ENCODE measurements around the gene DLL1. TPM values are rescaled to one million over a fixed set of nuclear protein-coding genes. Genes with fewer than 3 reads are reported as not detected.
A peak's percentile ranks its signal among the peaks of the same experiment; 100 is the strongest.

DLL1 gene
- total RNA-seq, 1 experiment from 2014 or later: 0.84 TPM

DNA sequence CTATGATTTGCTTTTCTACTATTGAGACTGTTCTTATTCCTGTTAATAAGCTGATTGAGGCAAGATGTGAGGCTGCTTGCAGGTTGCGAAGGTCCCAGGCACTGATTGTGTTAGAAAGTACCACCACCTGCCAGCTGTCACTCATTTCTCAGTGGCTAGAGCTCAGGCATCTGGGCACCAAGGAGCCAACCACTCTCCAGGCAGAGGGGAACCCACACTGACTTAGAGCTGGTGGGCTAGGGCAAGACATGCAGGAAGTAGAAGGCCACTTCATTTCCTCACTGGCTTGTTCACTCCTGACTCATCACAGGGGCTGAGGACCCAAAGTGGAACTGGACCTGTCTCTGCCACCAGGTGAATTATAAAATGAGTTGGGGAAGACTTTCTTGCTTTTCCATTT, 7.8 kb upstream of the DLL1 start:
- Histone ChIP-seq H2AFZ (ENCODE audit: low read length) (no peak overlapping the region), H3K4me2 (ENCODE audit: low read length) (no peak overlapping the region), H3K9ac (ENCODE audit: low read length) (no peak overlapping the region), H3F3A (ENCODE audit: low read length, unreplicated experiment) (no peaks in the 10 kb centered on the region), H4K20me1 (ENCODE audit: low read length) (no peaks in the 10 kb centered on the region), H3K9me3 (ENCODE audit: low read length) (no peaks in the 10 kb centered on the region), H3K79me2 (ENCODE audit: low read length) (no peaks in the 10 kb centered on the region), H3K36me3 (ENCODE audit: low read depth, low read length) (no peaks in the 10 kb centered on the region), H3K4me1 (ENCODE audit: insufficient read depth, low read length) (peaks cover 3% of the 10 kb centered on the region; the same call in 1 of the 2 replicates), H3K9me2 (replicated peaks; ENCODE audit: low read length) (no peaks in the 10 kb centered on the region), H3K27me3 (ENCODE audit: low read length) (peaks cover 16% of the 10 kb centered on the region), H3K4me3 (ENCODE audit: low read length) (no peak overlapping the region), H3K27ac (ENCODE audit: low read length) (no peak overlapping the region)
- no peak for TF ChIP-seq EZH2phosphoT487 (IDR thresholded peaks at IDR 0.05; ENCODE audit: borderline replicate concordance, low read length)
- TF ChIP-seq, protein P1, sequence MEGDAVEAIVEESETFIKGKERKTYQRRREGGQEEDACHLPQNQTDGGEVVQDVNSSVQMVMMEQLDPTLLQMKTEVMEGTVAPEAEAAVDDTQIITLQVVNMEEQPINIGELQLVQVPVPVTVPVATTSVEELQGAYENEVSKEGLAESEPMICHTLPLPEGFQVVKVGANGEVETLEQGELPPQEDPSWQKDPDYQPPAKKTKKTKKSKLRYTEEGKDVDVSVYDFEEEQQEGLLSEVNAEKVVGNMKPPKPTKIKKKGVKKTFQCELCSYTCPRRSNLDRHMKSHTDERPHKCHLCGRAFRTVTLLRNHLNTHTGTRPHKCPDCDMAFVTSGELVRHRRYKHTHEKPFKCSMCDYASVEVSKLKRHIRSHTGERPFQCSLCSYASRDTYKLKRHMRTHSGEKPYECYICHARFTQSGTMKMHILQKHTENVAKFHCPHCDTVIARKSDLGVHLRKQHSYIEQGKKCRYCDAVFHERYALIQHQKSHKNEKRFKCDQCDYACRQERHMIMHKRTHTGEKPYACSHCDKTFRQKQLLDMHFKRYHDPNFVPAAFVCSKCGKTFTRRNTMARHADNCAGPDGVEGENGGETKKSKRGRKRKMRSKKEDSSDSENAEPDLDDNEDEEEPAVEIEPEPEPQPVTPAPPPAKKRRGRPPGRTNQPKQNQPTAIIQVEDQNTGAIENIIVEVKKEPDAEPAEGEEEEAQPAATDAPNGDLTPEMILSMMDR (conservative IDR thresholded peaks at IDR 0.05; ENCODE audit: low read depth, low read length): no peak
- TF ChIP-seq EZH2 (IDR thresholded peaks at IDR 0.05; ENCODE audit: low read length, unreplicated experiment): no peak
- DNase-seq: peak; percentile 18
- ChIA-PET POLR2A (ENCODE audit: unreplicated experiment) (no interaction called here), CTCF (no interaction called here)
- BruUV-seq (replicated peaks): no TSS peak
- ATAC-seq: no peak
- intact Hi-C loops (cut with micrococcal nuclease): no loop called here

DNA sequence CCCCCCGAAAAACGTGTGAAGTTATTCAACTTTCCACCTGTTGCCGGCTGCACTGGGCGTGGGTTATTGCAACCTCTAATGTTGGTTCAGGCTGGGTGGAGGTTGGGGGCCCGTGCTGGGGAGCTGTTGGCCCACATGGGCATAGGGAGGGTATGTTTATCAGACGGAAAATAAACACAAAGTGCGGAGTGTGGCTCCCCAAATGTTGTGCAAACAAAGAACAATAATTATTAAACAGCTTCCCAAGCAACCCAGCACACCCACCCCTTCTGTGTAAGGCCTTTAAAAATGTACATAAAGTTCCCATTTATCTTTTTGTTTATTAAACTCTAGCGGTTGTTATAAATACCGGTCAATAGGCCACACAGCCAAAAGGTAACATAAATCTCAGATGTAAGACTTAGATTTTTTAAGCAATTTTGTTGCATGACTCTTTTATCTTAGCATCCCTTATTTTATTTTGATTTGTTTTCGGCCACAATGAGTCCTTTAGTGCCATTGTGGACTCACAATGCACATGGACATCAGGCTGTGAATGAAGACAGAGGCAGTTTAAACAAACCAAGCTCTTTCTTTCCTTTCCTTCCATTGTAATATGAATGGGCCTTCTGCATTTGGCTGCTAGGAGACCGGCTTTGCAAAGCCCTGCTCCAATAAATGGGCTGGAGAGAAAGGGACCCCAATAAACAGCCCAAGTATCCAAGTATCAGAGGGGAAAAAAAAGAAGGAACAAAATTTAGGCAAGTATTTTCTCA, 6.9 kb upstream of the DLL1 start:
- H3K4me3 ChIP-seq (ENCODE audit: low read length): no peak overlapping the region
- intact Hi-C loops (cut with micrococcal nuclease): no loop called here
- no peak overlapping the region for H3K27ac ChIP-seq (ENCODE audit: low read length)
- no peaks in the 10 kb centered on the region for H4K20me1 ChIP-seq (ENCODE audit: low read length)
- DNase-seq (no peak), ATAC-seq (no peak)
- peaks cover 4% of the 10 kb centered on the region for H3K4me1 ChIP-seq (ENCODE audit: insufficient read depth, low read length)
- no peak overlapping the region for H3K9ac ChIP-seq (ENCODE audit: low read length)
- ChIA-PET CTCF (no interaction called here), POLR2A (ENCODE audit: unreplicated experiment) (no interaction called here)
- H3K27me3 ChIP-seq (ENCODE audit: low read length): peaks cover 25% of the 10 kb centered on the region
- H3K9me3 ChIP-seq (ENCODE audit: low read length): no peaks in the 10 kb centered on the region
- no peak overlapping the region for H3K4me2 ChIP-seq (ENCODE audit: low read length)
- H3K79me2 ChIP-seq (ENCODE audit: low read length): no peaks in the 10 kb centered on the region
- BruUV-seq (replicated peaks): no TSS peak
- H3F3A ChIP-seq (ENCODE audit: low read length, unreplicated experiment): no peaks in the 10 kb centered on the region
- H2AFZ ChIP-seq (ENCODE audit: low read length): no peak overlapping the region
- H3K9me2 ChIP-seq (replicated peaks; ENCODE audit: low read length): no peaks in the 10 kb centered on the region
- no peaks in the 10 kb centered on the region for H3K36me3 ChIP-seq (ENCODE audit: low read depth, low read length)
- TF ChIP-seq, protein P1 (conservative IDR thresholded peaks at IDR 0.05; ENCODE audit: low read depth, low read length): no peak
- TF ChIP-seq EZH2phosphoT487 (IDR thresholded peaks at IDR 0.05; ENCODE audit: borderline replicate concordance, low read length): no peak

DNA sequence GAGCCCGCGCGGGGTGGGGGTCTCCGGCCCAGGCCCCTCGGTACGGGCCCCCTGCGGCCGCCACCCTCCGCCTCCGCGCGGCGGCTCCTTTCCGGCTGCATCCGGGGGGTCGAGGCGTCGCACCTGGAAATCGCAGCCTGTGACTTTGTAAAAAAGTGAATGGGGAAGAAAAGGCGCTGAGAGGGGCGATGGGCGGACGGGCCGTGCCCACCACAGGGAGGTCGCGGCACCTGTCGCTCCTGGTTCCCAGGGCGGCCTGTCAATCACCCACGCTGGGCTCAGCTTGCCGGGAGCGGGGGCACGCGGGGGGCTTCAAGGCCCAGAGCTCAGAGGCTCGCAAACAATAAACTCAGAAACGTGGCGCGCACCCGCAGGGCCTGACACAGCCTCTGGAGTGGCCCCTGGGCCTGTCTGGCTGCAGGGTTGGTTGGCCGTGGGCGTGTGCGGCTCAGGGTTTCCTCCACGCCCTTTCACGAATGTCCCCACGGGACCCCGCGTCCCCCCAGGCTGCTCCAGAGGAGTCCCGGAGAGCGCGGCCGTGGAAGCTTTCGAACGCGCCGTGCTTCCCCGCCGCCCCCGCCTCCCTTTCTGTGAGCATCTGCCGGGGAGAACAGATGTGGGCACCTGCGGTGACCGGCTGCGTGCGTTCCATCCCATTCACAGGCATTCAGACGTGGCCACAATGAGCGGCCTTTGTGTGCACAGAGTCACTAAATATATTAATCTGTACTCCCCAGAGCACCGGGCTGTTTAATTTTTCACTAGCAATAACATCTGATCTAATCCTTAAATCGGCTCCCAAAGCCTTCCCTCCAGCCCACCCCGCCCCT, 6.1 kb upstream of the DLL1 start:
- Histone ChIP-seq H3K4me3 (ENCODE audit: low read length) (no peak overlapping the region), H3K4me2 (ENCODE audit: low read length) (no peak overlapping the region), H2AFZ (ENCODE audit: low read length) (no peak overlapping the region), H3K36me3 (ENCODE audit: low read depth, low read length) (no peaks in the 10 kb centered on the region), H3K4me1 (ENCODE audit: insufficient read depth, low read length) (peaks cover 10% of the 10 kb centered on the region), H3K27me3 (ENCODE audit: low read length) (peaks cover 33% of the 10 kb centered on the region), H3K9ac (ENCODE audit: low read length) (no peak overlapping the region), H3F3A (ENCODE audit: low read length, unreplicated experiment) (no peaks in the 10 kb centered on the region), H3K79me2 (ENCODE audit: low read length) (no peaks in the 10 kb centered on the region), H3K27ac (ENCODE audit: low read length) (no peak overlapping the region), H4K20me1 (ENCODE audit: low read length) (no peaks in the 10 kb centered on the region), H3K9me3 (ENCODE audit: low read length) (no peaks in the 10 kb centered on the region), H3K9me2 (replicated peaks; ENCODE audit: low read length) (no peaks in the 10 kb centered on the region)
- CTCF ChIA-PET: no interaction called here
- intact Hi-C loops (cut with micrococcal nuclease): no loop called here
- no TSS peak for BruUV-seq (replicated peaks)
- TF ChIP-seq EZH2 (IDR thresholded peaks at IDR 0.05; ENCODE audit: low read length, unreplicated experiment) (no peak), EZH2phosphoT487 (IDR thresholded peaks at IDR 0.05; ENCODE audit: borderline replicate concordance, low read length) (no peak)
- TF ChIP-seq, protein P1 (conservative IDR thresholded peaks at IDR 0.05; ENCODE audit: low read depth, low read length): no peak
- ATAC-seq (no peak), DNase-seq (no peak)
- POLR2A ChIA-PET (ENCODE audit: unreplicated experiment): no interaction called here
